Mucosa of descending colon (tissue), 3 donors: Measurements from ENCODE around the gene MASP2. TPM values are rescaled to one million over a fixed set of nuclear protein-coding genes. Genes with fewer than 3 reads are reported as not detected.

Experiments
- ATAC-seq: fragments of 200-7000 bp; cut with Tn5 transposase; one replicate; pipeline ENCODE4 v1.9.1; 2020; ENCODE audit warnings: mild to moderate bottlenecking, moderate library complexity
- DNase-seq, 3 donors: peaks; one replicate each; pipeline ENCODE4 v3.0.0-alpha.2; 2020
- H3K36me3 ChIP-seq: fragments of 200-600 bp; one replicate; pipeline ENCODE4 v1.8.0; 2021; ENCODE audit warnings: low read depth, mild to moderate bottlenecking
- H3K4me1 ChIP-seq: fragments of 200-600 bp; one replicate; pipeline ENCODE4 v1.8.0; 2021; ENCODE audit warnings: low read depth, mild to moderate bottlenecking
- H3K4me3 ChIP-seq: fragments of 200-600 bp; one replicate; pipeline ENCODE4 v1.8.0; 2021; ENCODE audit warnings: mild to moderate bottlenecking
- H3K9me3 ChIP-seq: fragments of 200-600 bp; one replicate; pipeline ENCODE4 v1.8.0; 2021; ENCODE audit warnings: mild to moderate bottlenecking
- intact Hi-C, 2 donors: fragments of 100-400 bp; cut with DNase I in 1 of 2; cut with micrococcal nuclease in 1 of 2; formaldehyde crosslinking; loops; one replicate each; pipeline versions ENCODE4 v1.11.0 to v1.11.1; 2022; cut with DNase I, micrococcal nuclease
- total RNA-seq, 3 donors: library from RNA; stranded (reverse); fragmentation: NEBNext Ultra II Directional in 2 of 3; extraction: Animal tissue kit (Norgen Biotek cat#: 25700) in 2 of 3; gene quantifications; one replicate each; pipeline versions ENCODE4 v1.2.1 to v1.2.4, GENCODE V29; 2021 to 2023
- TF ChIP-seq, protein P1 (sequence below): fragments of 200-600 bp; IDR thresholded peaks from one replicate; pipeline ENCODE4 v1.8.0; 2022; ENCODE audit warnings: antibody characterized with exemption, mild to moderate bottlenecking
- donor health status: DM: no; HTN: no; CAD: no; lungs with moderate emphysema.
- donor health status: DM: no; HTN: no; CAD: no.
- donor health status: DM: no; HTN: yes; CAD: no.

The MASP2 gene
- total RNA-seq, 3 donors from 2014 or later, result not detected

DNA sequence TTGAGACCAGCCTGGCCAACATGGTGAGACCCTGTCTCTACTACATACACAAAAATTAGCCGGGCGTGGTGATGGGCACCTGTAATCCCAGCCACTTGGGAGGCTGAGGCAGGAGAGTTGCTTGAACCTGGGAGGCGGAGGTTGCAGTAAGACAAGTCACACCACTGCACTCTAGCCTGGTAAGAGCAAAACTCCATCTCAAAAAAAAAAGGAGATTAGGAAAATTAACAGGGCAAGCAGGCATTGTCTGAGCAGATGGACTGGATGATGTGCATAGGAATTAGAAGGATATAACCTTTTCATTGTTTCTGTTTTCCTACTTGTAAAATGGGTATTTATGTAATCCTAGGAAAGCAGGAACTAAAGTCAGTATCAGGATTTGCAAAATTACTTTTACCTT, 19.0 kb downstream of the MASP2 start:
- no peak overlapping the region for H3K4me3 ChIP-seq
- intact Hi-C loops, result no loop called here
- H3K9me3 ChIP-seq, result no peaks in the 10 kb centered on the region
- H3K36me3 ChIP-seq, result no peaks in the 10 kb centered on the region
- ATAC-seq (no peak), DNase-seq (no peak)
- TF ChIP-seq, protein P1, sequence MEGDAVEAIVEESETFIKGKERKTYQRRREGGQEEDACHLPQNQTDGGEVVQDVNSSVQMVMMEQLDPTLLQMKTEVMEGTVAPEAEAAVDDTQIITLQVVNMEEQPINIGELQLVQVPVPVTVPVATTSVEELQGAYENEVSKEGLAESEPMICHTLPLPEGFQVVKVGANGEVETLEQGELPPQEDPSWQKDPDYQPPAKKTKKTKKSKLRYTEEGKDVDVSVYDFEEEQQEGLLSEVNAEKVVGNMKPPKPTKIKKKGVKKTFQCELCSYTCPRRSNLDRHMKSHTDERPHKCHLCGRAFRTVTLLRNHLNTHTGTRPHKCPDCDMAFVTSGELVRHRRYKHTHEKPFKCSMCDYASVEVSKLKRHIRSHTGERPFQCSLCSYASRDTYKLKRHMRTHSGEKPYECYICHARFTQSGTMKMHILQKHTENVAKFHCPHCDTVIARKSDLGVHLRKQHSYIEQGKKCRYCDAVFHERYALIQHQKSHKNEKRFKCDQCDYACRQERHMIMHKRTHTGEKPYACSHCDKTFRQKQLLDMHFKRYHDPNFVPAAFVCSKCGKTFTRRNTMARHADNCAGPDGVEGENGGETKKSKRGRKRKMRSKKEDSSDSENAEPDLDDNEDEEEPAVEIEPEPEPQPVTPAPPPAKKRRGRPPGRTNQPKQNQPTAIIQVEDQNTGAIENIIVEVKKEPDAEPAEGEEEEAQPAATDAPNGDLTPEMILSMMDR, result no peak
- H3K4me1 ChIP-seq, result no peaks in the 10 kb centered on the region

- TF ChIP-seq, protein P1, result no peak
- ATAC-seq (no peak), DNase-seq (no peak)
- H3K9me3 ChIP-seq, result no peaks in the 10 kb centered on the region
- H3K4me1 ChIP-seq, result no peaks in the 10 kb centered on the region
- intact Hi-C loops, result no loop called here
- no peak overlapping the region for H3K4me3 ChIP-seq
- no peaks in the 10 kb centered on the region for H3K36me3 ChIP-seq
These were observed 19.7 kb downstream of the MASP2 start for GRCh38 chr1:11027316-11027715.

DNA sequence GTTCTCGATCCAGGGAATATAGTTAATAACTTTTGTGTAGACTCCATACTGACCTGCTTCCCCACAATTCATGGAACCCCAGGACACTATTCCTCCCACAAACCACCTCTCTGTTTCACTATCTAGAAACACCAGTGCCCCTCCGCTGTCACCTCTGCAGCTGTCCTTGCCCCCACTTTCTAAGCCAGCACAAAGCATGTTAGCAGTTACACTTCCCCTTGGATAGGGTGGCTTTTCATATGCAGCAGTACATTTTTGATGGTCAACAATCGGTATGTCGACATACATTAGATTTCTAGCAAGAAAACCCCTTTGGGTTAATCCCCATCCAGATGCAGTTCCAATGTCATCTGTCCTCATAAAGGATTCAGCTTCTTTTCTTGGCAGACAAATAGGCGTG, 20.1 kb downstream of the MASP2 start:
- H3K4me1 ChIP-seq, result no peaks in the 10 kb centered on the region
- TF ChIP-seq, protein P1, result no peak
- no peaks in the 10 kb centered on the region for H3K9me3 ChIP-seq
- H3K36me3 ChIP-seq, result no peaks in the 10 kb centered on the region
- ATAC-seq (no peak), DNase-seq (no peak)
- intact Hi-C loops, result no loop called here
- H3K4me3 ChIP-seq, result no peak overlapping the region

DNA sequence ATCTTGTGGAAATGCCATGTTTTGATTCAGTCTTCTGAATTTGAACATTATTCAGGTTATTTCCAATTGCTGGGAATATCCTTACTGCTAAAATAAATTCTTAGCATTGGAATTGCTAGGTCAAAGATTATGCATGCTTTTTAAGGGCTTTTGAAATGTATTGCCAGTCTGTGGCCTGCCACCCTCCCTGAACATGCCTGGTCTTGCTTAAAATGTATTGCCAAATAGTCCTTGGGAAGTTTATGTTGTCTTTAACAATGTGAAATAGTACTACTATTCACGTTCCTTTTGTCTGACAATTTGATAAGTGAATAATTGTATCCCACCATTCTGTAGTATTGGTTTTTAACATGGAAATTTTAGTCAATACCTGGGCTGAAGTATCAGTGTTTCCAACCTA, 21.0 kb downstream of the MASP2 start:
- Histone ChIP-seq H3K4me1 (no peaks in the 10 kb centered on the region), H3K4me3 (no peak overlapping the region), H3K36me3 (peaks cover 2% of the 10 kb centered on the region), H3K9me3 (no peaks in the 10 kb centered on the region)
- TF ChIP-seq, protein P1, result no peak
- no peak for ATAC-seq
- no peak for DNase-seq
- intact Hi-C loops, result no loop called here

- Histone ChIP-seq H3K9me3 (no peaks in the 10 kb centered on the region), H3K36me3 (peaks cover 6% of the 10 kb centered on the region)
- intact Hi-C loops, result no loop called here
These were observed 21.4 kb downstream of the MASP2 start for GRCh38 chr1:11025618-11026017.

GRCh38 chr1:11024874-11025203, 22.2 kb downstream of the MASP2 start:
- H3K36me3 ChIP-seq, result peaks cover 14% of the 10 kb centered on the region
- TF ChIP-seq, protein P1, result no peak
- H3K4me1 ChIP-seq, result no peaks in the 10 kb centered on the region
- H3K4me3 ChIP-seq, result no peak overlapping the region
- no peak for DNase-seq
- H3K9me3 ChIP-seq, result no peaks in the 10 kb centered on the region
- ATAC-seq, result no peak
- intact Hi-C loops, result no loop called here

More at GRCh38 chr1:11025618-11026017, 21.4 kb downstream of the MASP2 start:
- Histone ChIP-seq H3K4me3 (no peak overlapping the region), H3K4me1 (no peaks in the 10 kb centered on the region)
- DNase-seq (no peak), ATAC-seq (no peak)
- TF ChIP-seq, protein P1, result no peak
